ENCODE measurements around the gene USP7.

- no peak for TF ChIP-seq EZH2phosphoT487 (IDR thresholded peaks at IDR 0.05; ENCODE audit: insufficient read depth, low read depth)
- no peak for TF ChIP-seq EZH2 (IDR thresholded peaks at IDR 0.05; ENCODE audit: insufficient read depth, poor library complexity, severe bottlenecking)
Observed at GRCh38 chr16:8952281-8952751, 11.4 kb downstream of the USP7 start.

Data from GM23248 (cell line).